Esophagus muscularis mucosa (tissue), 4 donors: Measurements from ENCODE around the gene LIPC.

Experiments
- CTCF ChIP-seq, 3 experiments: fragments of 200-600 bp in 2 of 3; fragments of 450-650 bp in 1 of 3; sonication (generic) in 2 of 3; IDR thresholded peaks; one replicate each; pipeline ENCODE4 v1.5.1; 2017 to 2019; ENCODE audit warnings: antibody characterized with exemption in 3 of 3, mild to moderate bottlenecking in 2 of 3, moderate library complexity in 1 of 3
- EP300 ChIP-seq: sonication (generic); formaldehyde crosslinking; IDR thresholded peaks from one replicate; pipeline ENCODE4 v1.6.1; 2017; ENCODE audit warnings: antibody characterized with exemption
- POLR2A ChIP-seq: fragments of 450-650 bp; IDR thresholded peaks from one replicate; pipeline ENCODE4 v1.6.1; 2017; ENCODE audit warnings: antibody characterized with exemption, moderate library complexity, mild to moderate bottlenecking, low read depth
- POLR2AphosphoS5 ChIP-seq, 2 donors: sonication (generic); formaldehyde crosslinking; IDR thresholded peaks; one replicate each; pipeline ENCODE4 v1.6.1; 2017; ENCODE audit warnings: antibody characterized with exemption in 2 of 2

GRCh38 chr15:58398643-58399042 lies 33.1 kb upstream of the LIPC start:
- no peak for TF ChIP-seq CTCF (IDR thresholded peaks at IDR 0.05)
- TF ChIP-seq POLR2A, result no peak
- no peak for TF ChIP-seq POLR2AphosphoS5 (IDR thresholded peaks at IDR 0.05)
- TF ChIP-seq EP300, result no peak
